Measurements from ENCODE around the gene THSD1.
"Not testable (repeated sequence)": the region's sequence is repeated elsewhere in the genome, so short reads cannot be mapped to it uniquely, and the experiment has no call there.

THSD1 gene

GRCh38 chr13:52366291-52366690, 39.7 kb downstream of the THSD1 start:
- Mint-ChIP-seq H3K4me1 (no peaks in the 10 kb centered on the region), H3K27me3 (peaks cover 19% of the 10 kb centered on the region), H3K4me3 (no peak overlapping the region), H3K9me3 (no peaks in the 10 kb centered on the region), H3K36me3 (ENCODE audit: insufficient read depth) (no peaks in the 10 kb centered on the region), H3K27ac (ENCODE audit: low read depth) (no peak overlapping the region)
- ATAC-seq (replicated peaks; ENCODE audit: extremely low read depth, poor library complexity, severe bottlenecking) (no peak), DNase-seq (ENCODE audit: low spot score in 2 of 2) (no peak)

GRCh38 chr13:52362169-52362887, 43.6 kb downstream of the THSD1 start:
- H3K4me1 Mint-ChIP-seq; H3K4me3 Mint-ChIP-seq; H3K27ac Mint-ChIP-seq (ENCODE audit: low read depth); DNase-seq (ENCODE audit: low spot score in 2 of 2); H3K36me3 Mint-ChIP-seq (ENCODE audit: insufficient read depth); ATAC-seq (replicated peaks; ENCODE audit: extremely low read depth, poor library complexity, severe bottlenecking); H3K9me3 Mint-ChIP-seq: not testable (repeated sequence)
- peaks cover 42% of the 10 kb centered on the region for H3K27me3 Mint-ChIP-seq

DNA sequence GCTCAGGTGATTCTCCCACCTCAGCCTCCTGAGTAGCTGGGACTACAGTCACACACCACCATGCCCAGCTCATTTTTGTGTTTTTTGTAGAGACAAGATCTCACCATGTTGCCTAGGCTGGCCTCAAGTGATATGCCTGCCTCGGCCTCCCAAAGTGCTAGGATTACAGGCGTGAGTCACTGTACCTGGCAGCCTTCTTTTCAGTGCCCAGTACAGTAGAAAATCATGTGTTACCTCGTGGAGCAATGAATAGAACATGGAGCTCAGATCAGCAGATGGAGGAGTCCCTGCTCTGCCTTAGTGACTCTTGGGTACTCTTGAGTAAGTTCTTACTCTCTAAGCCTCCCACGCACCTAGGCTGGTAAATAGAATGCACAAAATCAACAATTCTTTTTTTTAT, 44.7 kb downstream of the THSD1 start:
- H3K4me1 Mint-ChIP-seq = no peaks in the 10 kb centered on the region
- no peak overlapping the region for H3K27ac Mint-ChIP-seq (ENCODE audit: low read depth)
- H3K27me3 Mint-ChIP-seq = peaks cover 51% of the 10 kb centered on the region
- no peak overlapping the region for H3K4me3 Mint-ChIP-seq
- ATAC-seq (replicated peaks; ENCODE audit: extremely low read depth, poor library complexity, severe bottlenecking) = no peak
- H3K9me3 Mint-ChIP-seq = no peaks in the 10 kb centered on the region
- DNase-seq (ENCODE audit: low spot score in 2 of 2) = no peak
- H3K36me3 Mint-ChIP-seq (ENCODE audit: insufficient read depth) = no peaks in the 10 kb centered on the region

DNA sequence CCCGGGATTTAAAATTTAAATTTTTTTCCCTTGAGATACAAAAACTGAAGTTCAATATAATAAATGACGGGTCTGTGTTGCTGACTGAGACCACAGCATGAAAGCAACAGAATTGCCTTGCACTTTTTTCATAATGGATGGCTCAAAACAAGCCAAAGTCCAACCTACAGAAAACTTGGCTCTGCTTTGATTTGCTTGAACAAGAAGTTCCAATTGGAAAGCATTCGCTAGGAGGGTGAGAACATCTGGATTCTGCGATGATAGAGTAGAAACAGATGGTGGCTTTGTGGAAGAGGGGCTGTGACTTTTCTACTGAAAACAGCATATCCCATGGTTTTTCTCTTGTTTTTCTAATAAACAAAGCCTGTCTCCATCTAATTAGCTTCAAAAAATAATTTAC, 46.4 kb downstream of the THSD1 start:
- no peaks in the 10 kb centered on the region for H3K36me3 Mint-ChIP-seq (ENCODE audit: insufficient read depth)
- DNase-seq (ENCODE audit: low spot score in 2 of 2) = no peak

GRCh38 chr13:52356327-52356726, 49.6 kb downstream of the THSD1 start:
- DNase-seq (ENCODE audit: low spot score in 2 of 2) (no peak), ATAC-seq (replicated peaks; ENCODE audit: extremely low read depth, poor library complexity, severe bottlenecking) (no peak)
- Mint-ChIP-seq H3K4me3 (no peak overlapping the region), H3K9me3 (no peaks in the 10 kb centered on the region), H3K36me3 (ENCODE audit: insufficient read depth) (no peaks in the 10 kb centered on the region), H3K27me3 (peaks cover 32% of the 10 kb centered on the region), H3K4me1 (no peaks in the 10 kb centered on the region), H3K27ac (ENCODE audit: low read depth) (no peak overlapping the region)

More for the DNA sequence above, 46.4 kb downstream of the THSD1 start:
- H3K27ac Mint-ChIP-seq (ENCODE audit: low read depth) = no peak overlapping the region
- H3K4me1 Mint-ChIP-seq = no peaks in the 10 kb centered on the region
- H3K27me3 Mint-ChIP-seq = peaks cover 42% of the 10 kb centered on the region
- ATAC-seq (replicated peaks; ENCODE audit: extremely low read depth, poor library complexity, severe bottlenecking) = no peak
- H3K4me3 Mint-ChIP-seq = no peak overlapping the region
- no peaks in the 10 kb centered on the region for H3K9me3 Mint-ChIP-seq

DNA sequence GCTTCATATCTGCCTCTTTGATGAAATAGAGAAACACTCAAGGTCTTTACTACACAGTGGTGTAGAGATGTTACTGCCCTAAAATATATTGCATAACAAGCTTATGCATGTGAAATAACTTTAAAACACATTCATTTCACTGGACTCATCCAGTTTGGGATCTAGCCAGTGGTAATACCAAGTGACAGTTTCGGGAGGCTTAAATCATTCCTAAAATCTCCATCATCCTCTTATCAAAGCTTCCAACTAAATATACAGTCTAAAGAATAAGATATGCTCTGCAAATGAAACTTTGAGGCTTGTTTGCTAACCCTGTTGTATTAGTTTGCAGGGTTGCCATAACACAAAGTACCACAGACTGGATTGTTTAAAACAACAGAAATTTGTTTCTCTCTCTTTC, 52.8 kb downstream of the THSD1 start:
- no peak for DNase-seq (ENCODE audit: low spot score in 2 of 2)
- Mint-ChIP-seq H3K27ac (ENCODE audit: low read depth) (no peak overlapping the region), H3K4me3 (no peak overlapping the region), H3K27me3 (peaks cover 14% of the 10 kb centered on the region), H3K36me3 (ENCODE audit: insufficient read depth) (no peaks in the 10 kb centered on the region), H3K4me1 (no peaks in the 10 kb centered on the region), H3K9me3 (no peaks in the 10 kb centered on the region)
- no peak for ATAC-seq (replicated peaks; ENCODE audit: extremely low read depth, poor library complexity, severe bottlenecking)

- DNase-seq (ENCODE audit: low spot score in 2 of 2) (no peak), ATAC-seq (replicated peaks; ENCODE audit: extremely low read depth, poor library complexity, severe bottlenecking) (no peak)
- H3K27ac Mint-ChIP-seq (ENCODE audit: low read depth) = no peak overlapping the region
- H3K36me3 Mint-ChIP-seq (ENCODE audit: insufficient read depth) = no peaks in the 10 kb centered on the region
- no peaks in the 10 kb centered on the region for H3K4me1 Mint-ChIP-seq
- no peaks in the 10 kb centered on the region for H3K27me3 Mint-ChIP-seq
- H3K4me3 Mint-ChIP-seq = no peak overlapping the region
- no peaks in the 10 kb centered on the region for H3K9me3 Mint-ChIP-seq
Observed at GRCh38 chr13:52348983-52349780, 56.8 kb downstream of the THSD1 start.

DNA sequence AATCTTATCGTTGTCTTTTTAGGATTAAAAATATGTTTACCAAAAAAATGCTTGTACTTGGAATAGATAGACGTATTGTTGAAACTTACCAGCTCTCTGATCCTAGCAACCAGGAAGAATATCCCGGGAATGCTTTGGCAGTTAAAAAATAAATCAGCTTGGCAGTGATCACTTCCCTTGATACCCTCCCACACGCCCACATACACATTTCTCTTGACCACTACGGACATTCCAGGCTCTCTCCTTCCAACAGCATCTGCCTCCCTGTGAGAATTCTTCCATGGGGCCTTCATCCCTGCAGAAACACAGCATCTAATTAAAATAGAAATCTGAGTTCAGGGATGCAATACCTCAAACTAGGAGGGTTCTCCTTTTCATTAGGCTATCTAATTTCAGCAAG, 57.9 kb downstream of the THSD1 start:
- no peaks in the 10 kb centered on the region for H3K27me3 Mint-ChIP-seq
- no peak overlapping the region for H3K27ac Mint-ChIP-seq (ENCODE audit: low read depth)
- H3K4me1 Mint-ChIP-seq = no peaks in the 10 kb centered on the region
- no peaks in the 10 kb centered on the region for H3K9me3 Mint-ChIP-seq
- no peak for ATAC-seq (replicated peaks; ENCODE audit: extremely low read depth, poor library complexity, severe bottlenecking)
- no peaks in the 10 kb centered on the region for H3K36me3 Mint-ChIP-seq (ENCODE audit: insufficient read depth)
- H3K4me3 Mint-ChIP-seq = no peak overlapping the region
- DNase-seq (ENCODE audit: low spot score in 2 of 2) = no peak

DNA sequence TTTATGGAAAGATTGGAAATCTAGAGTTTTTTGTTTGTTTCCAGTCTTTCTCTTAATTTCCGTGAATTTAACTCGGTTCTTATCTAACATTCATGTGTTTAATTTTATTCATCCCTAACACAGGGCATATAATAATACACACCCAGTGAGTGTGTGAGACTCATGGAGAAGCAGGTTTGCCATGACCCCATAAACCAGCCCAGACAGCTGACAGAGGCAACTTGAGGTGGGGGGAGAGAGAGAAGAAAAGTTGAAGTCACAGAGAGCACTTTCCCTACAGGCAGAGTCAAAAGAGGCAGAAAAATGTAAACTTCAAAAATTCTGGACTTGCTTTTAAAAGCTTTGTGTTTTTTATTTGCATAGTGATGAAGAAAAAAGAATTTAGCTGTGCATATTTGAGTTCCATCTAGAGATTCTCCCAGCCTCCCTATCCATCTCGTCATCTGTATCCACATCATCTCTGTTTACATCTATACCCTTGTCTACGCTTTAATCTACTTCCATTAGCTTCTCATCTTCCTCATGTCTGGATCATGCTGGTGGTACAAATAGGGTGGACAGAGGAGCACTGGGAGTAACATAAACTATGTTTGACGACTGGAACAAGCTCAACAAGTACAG, 60.2 kb downstream of the THSD1 start:
- ATAC-seq (replicated peaks; ENCODE audit: extremely low read depth, poor library complexity, severe bottlenecking) (no peak), DNase-seq (ENCODE audit: low spot score in 2 of 2) (no peak)

GRCh38 chr13:52345048-52345447, 60.9 kb downstream of the THSD1 start:
- H3K27ac Mint-ChIP-seq (ENCODE audit: low read depth) = no peak overlapping the region
- ATAC-seq (replicated peaks; ENCODE audit: extremely low read depth, poor library complexity, severe bottlenecking) (no peak), DNase-seq (ENCODE audit: low spot score in 2 of 2) (no peak)
- no peaks in the 10 kb centered on the region for H3K4me1 Mint-ChIP-seq
- H3K4me3 Mint-ChIP-seq = no peak overlapping the region
- no peaks in the 10 kb centered on the region for H3K36me3 Mint-ChIP-seq (ENCODE audit: insufficient read depth)
- no peaks in the 10 kb centered on the region for H3K27me3 Mint-ChIP-seq
- H3K9me3 Mint-ChIP-seq = no peaks in the 10 kb centered on the region

More for the DNA sequence above, 60.2 kb downstream of the THSD1 start:
- Mint-ChIP-seq H3K36me3 (ENCODE audit: insufficient read depth) (no peaks in the 10 kb centered on the region), H3K9me3 (no peaks in the 10 kb centered on the region), H3K4me1 (no peaks in the 10 kb centered on the region), H3K27ac (ENCODE audit: low read depth) (no peak overlapping the region), H3K4me3 (no peak overlapping the region), H3K27me3 (no peaks in the 10 kb centered on the region)

DNA sequence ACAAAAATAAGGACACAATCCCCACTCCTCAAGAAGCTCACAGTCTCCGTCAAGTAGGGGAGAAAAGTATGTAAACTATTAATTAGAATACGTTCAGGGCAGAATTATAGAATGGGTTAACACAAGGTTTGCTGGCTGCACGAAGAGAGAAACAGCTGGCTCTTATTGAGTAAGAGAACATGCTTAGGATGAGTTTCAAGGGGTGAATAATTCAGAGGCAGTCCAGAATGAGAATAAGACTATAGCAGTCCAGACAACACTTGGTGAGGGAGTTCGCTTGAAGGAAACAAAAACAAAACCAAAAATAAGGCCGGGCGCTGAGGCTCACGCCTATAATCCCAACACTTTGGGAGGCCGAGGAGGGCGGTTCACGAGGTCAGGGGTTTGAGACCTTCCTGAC, 61.9 kb downstream of the THSD1 start:
- ATAC-seq (replicated peaks; ENCODE audit: extremely low read depth, poor library complexity, severe bottlenecking) (no peak), DNase-seq (ENCODE audit: low spot score in 2 of 2) (no peak)
- Mint-ChIP-seq H3K9me3 (no peaks in the 10 kb centered on the region), H3K4me1 (no peaks in the 10 kb centered on the region), H3K27me3 (peaks cover 5% of the 10 kb centered on the region), H3K36me3 (ENCODE audit: insufficient read depth) (no peaks in the 10 kb centered on the region), H3K4me3 (no peak overlapping the region), H3K27ac (ENCODE audit: low read depth) (no peak overlapping the region)

DNA sequence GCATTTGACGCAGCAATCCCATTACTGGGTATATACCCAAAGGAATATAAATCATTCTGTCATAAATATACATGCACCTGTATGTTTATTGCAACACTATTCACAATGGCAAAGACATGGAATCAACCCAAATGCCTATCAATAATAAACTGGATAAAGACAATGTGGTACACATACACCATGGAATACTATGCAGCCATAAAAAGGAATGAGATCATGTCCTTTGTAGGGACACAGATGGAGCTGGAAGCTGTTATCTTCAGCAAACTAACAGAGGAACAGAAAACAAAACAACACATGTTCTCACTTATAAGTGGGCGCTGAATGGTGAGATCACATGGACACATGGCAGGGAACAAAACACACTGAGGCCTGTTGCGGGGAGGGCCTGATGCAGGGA, 63.8 kb downstream of the THSD1 start:
- not testable (repeated sequence) for H3K36me3 Mint-ChIP-seq (ENCODE audit: insufficient read depth); H3K9me3 Mint-ChIP-seq; ATAC-seq (replicated peaks; ENCODE audit: extremely low read depth, poor library complexity, severe bottlenecking); H3K4me1 Mint-ChIP-seq; DNase-seq (ENCODE audit: low spot score in 2 of 2); H3K27ac Mint-ChIP-seq (ENCODE audit: low read depth); H3K4me3 Mint-ChIP-seq
- peaks cover 10% of the 10 kb centered on the region for H3K27me3 Mint-ChIP-seq

All from central memory CD8-positive, alpha-beta T cell (primary cell).